HG02759 (cell line): ENCODE measurements around the gene RAB8B.

Source experiments
- ATAC-seq: cut with Tn5 transposase; IDR thresholded peaks from one replicate; pipeline ENCODE4 v1.9.1; 2021; ENCODE audit warnings: mild to moderate bottlenecking, moderate library complexity; ENCODE audit not compliant: unreplicated experiment

Gene RAB8B

GRCh38 chr15:63305260-63305659 lies 115.9 kb downstream of the RAB8B start:
- no peak for ATAC-seq

DNA sequence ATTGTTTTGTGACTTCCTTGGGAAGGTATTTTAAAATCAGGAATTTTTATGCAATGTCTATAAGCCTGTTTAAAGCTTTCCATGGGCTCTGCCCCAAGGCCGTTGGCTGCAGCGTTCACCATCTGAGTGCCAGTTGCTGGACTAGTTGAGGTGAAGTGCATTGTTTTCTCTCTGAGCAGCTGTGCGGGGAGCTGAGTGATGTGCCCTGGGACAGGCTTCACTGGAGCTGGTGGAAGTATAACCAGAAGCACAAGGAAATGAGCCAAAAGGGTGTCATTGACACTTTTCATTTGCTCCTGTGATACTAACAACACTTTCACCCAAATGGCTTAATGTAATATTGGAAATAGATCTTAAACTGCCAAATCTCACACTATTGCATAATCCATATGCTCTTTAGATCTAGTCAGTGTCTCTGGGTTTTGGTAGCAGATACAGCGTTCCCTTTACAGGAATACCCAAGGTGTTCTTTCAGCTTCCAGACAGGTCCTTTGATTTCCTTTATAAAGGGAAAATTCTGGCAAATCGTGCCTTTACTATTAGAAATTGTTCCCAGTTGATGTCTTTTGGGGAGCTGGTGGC lies 117.2 kb downstream of the RAB8B start:
- no peak for ATAC-seq

DNA sequence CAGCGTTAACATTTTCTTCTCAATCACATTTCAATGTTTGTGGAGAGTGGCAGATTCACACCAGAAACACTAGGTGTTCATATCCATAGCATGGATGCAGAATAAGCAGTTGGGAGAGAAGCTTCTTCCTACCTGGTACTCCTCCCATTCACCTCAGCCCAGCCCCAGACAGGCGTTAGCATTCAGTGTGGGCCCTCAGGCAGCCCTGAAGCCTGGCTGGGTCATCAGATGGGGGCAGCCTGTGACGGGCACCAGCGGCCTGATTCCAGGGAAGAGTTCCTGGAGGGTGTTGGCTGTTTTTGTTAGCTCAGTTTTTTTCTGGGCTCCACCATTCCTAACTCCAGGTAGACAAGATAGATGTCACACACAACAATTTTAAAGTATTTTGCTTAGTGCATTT lies 119.1 kb downstream of the RAB8B start:
- ATAC-seq, result no peak

- no peak for ATAC-seq
These were observed 119.5 kb downstream of the RAB8B start for GRCh38 chr15:63308947-63309346.

DNA sequence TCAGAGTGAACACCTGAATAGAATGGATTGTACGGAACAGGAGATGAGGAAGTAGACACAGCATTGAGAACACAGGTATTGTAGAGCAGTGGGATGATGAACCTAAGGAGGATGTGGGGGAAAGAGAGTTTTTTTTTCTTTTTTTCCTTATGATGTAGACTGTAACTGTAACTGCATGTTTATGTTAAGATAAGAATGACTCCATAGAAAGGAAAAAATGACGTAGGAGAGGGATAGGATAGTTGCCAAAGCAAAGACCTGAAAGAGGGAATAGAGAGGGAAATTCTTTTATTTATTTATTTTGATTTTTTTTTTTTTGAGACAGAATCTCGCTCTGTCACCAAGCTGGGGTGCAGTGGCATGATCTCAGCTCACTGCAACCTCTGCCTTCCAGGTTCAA lies 121.2 kb downstream of the RAB8B start:
- no peak for ATAC-seq

GRCh38 chr15:63312286-63312685 lies 122.9 kb downstream of the RAB8B start:
- ATAC-seq, result no peak

- no peak for ATAC-seq
These were observed 124.4 kb downstream of the RAB8B start for GRCh38 chr15:63313825-63314224.

DNA sequence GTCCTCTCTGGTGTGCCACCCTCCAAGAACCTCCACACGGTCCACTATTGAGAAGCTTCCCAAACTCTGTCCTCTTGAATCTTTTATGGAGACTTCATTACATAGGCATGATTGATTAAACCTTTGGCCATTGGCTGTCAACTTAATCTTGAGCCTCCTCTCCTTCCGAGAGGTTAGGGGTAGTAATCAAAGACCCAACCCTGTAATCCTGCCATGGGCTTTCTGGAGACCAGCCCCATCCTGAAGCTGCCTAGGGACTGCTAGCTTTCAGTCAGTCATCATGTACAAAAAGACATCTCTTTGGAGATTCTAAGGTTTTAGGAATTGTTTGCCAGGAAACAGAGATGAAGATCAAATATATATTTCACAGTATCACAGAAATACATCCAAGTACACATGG lies 125.0 kb downstream of the RAB8B start:
- ATAC-seq, result no peak
